Measurements from ENCODE around the gene TUBGCP3.

The TUBGCP3 gene

GRCh38 chr13:112448621-112449544 lies 139.1 kb downstream of the TUBGCP3 start:
- in situ Hi-C loops (cut with MboI; ENCODE audit: low pct_unique_long_range_greater_than_20kb, low sequenced_read_pairs, unreplicated experiment) = no loop called here
- no peak for TF ChIP-seq CTCF (IDR thresholded peaks at IDR 0.05; ENCODE audit: extremely low read depth, insufficient read depth, missing control alignments)
- DNase-seq (ENCODE audit: low spot score) = peak; percentile 17

DNA sequence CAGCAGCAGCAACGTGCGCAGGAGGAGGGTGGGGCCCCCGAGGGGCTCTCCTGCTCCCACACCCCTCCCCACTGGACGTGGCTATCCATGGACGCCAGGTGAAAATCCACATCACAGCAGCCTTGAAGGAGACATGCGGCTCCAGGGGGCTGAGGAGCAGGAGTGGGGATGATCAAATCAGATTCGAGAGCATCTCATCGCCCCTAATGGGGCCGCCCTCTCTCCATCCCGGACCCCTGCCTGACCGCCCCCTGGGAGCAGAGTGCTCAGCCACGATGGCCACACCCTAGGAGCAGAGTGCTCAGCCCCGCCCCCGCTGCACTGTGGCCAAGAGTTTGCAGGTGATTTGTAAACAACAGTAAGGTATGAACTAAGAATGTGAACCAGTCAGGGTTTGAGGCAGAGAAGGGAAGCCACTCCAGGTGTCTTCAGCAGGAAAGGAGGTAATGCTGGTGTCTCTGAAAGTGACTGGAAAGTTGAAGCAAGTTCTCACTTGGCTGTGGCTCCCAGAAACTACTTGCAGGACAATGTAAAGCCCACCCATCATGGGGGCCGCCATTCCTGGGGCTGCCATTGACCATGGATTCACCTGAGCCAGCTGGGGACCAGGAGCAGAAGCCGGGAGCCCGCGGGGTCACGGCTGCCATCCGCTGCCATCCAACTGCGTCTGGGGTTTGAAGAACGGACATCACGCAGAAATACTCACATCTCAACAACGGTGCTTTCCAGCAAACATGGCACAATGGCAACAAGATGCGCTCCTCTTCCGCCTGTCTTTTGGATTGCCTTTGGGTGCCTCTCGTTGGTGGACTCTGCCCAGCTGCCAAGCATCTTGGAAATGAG lies 140.0 kb downstream of the TUBGCP3 start:
- peak; percentile 25 for DNase-seq (ENCODE audit: low spot score)
- in situ Hi-C loops (cut with MboI; ENCODE audit: low pct_unique_long_range_greater_than_20kb, low sequenced_read_pairs, unreplicated experiment) = no loop called here
- TF ChIP-seq CTCF (IDR thresholded peaks at IDR 0.05; ENCODE audit: extremely low read depth, insufficient read depth, missing control alignments) = no peak

DNA sequence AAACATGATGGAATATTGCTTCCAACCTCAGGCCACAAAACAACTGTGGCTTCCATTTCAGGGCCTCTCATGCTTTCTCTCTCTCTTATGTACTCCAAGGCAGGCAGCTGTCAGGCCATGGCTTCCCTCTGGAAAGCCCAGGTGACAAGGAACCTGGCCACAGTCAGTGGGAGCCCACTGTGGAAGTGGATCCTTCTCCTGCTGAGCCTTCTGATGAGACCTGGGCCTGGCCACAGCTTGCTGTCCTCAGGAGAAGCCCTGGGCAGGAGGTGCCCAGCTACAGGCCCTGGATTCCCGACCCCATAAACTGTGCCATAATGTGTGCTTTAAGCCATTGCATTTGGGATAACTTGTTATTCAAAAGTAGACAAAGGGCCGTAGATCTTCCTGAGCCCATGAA lies 140.6 kb downstream of the TUBGCP3 start:
- peak; percentile 23 for DNase-seq (ENCODE audit: low spot score)
- no peak for TF ChIP-seq CTCF (IDR thresholded peaks at IDR 0.05; ENCODE audit: extremely low read depth, insufficient read depth, missing control alignments)
- in situ Hi-C loops (cut with MboI; ENCODE audit: low pct_unique_long_range_greater_than_20kb, low sequenced_read_pairs, unreplicated experiment) = no loop called here

GRCh38 chr13:112446867-112447266 lies 141.1 kb downstream of the TUBGCP3 start:
- in situ Hi-C loops (cut with MboI; ENCODE audit: low pct_unique_long_range_greater_than_20kb, low sequenced_read_pairs, unreplicated experiment) = no loop called here
- DNase-seq (ENCODE audit: low spot score) = peak; percentile 21

DNA sequence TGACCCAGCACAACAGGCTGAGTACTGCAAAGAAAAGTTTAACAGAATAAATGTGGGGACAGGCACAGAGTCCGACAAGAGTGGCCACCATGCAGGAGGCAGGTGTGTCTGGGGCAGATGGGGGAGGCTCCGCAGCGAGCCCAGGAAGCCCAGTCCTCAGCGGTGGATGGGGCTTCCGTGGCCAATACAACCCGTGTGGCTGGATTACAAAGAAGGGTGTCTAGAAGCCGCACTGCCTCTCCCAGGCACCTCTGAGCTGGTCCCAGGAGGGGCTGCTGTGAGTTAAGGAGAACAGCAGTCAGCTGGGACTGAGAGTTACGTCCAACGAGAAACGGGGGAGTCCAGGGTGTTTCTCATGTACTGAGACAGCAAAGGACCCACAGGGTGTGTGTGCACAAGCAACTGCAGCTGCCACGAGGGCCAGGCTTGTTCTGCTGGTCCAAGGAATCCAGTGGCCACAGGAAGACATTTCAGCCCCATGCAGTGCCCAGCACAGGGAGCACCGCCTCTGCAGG lies 141.5 kb downstream of the TUBGCP3 start:
- peak; percentile 33 for DNase-seq (ENCODE audit: low spot score)
- TF ChIP-seq CTCF (IDR thresholded peaks at IDR 0.05; ENCODE audit: extremely low read depth, insufficient read depth, missing control alignments) = no peak
- in situ Hi-C loops (cut with MboI; ENCODE audit: low pct_unique_long_range_greater_than_20kb, low sequenced_read_pairs, unreplicated experiment) = no loop called here

More at GRCh38 chr13:112446867-112447266, 141.1 kb downstream of the TUBGCP3 start:
- TF ChIP-seq CTCF (IDR thresholded peaks at IDR 0.05; ENCODE audit: extremely low read depth, insufficient read depth, missing control alignments) = no peak
